Measurements from ENCODE around the gene SLC16A3.

SLC16A3 gene

GRCh38 chr17:82226146-82226808 is 2.6 kb upstream of the SLC16A3 start:
- Histone ChIP-seq H3K27ac (ENCODE audit: extremely low read depth, low read depth, low read length) (no peak overlapping the region), H3K4me3 (ENCODE audit: low read depth, low read length) (no peak overlapping the region), H3K4me1 (ENCODE audit: control insufficient read depth, insufficient read depth, low read length) (no peaks in the 10 kb centered on the region), H3K9me3 (ENCODE audit: control insufficient read depth, insufficient read depth, low read depth, low read length) (no peaks in the 10 kb centered on the region), H3K36me3 (ENCODE audit: control insufficient read depth in 2 of 2, insufficient read depth in 1 of 2, low read length in 2 of 2) (no peaks in the 10 kb centered on the region)
- ChIA-PET CTCF (interaction anchor here (0.8 kb wide), 1 partner anchor 20 kb away, joined by 3 read pairs; no protein-coding TSS in a partner anchor), POLR2A (interaction anchor here (1.5 kb wide), 1 partner anchor 66 kb away, joined by 4 read pairs; no protein-coding TSS in a partner anchor)
- no peak for TF ChIP-seq ZNF274 (IDR thresholded peaks at IDR 0.05; ENCODE audit: low read length)
- no peak for TF ChIP-seq ZNF274 (tag by site-specific recombination; IDR thresholded peaks at IDR 0.05; ENCODE audit: borderline replicate concordance)
- TF ChIP-seq ZNF777 (tag by site-specific recombination; IDR thresholded peaks at IDR 0.05; ENCODE audit: borderline replicate concordance) = no peak
- TF ChIP-seq, protein P1, sequence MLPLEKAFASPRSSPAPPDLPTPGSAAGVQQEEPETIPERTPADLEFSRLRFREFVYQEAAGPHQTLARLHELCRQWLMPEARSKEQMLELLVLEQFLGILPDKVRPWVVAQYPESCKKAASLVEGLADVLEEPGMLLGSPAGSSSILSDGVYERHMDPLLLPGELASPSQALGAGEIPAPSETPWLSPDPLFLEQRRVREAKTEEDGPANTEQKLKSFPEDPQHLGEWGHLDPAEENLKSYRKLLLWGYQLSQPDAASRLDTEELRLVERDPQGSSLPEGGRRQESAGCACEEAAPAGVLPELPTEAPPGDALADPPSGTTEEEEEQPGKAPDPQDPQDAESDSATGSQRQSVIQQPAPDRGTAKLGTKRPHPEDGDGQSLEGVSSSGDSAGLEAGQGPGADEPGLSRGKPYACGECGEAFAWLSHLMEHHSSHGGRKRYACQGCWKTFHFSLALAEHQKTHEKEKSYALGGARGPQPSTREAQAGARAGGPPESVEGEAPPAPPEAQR (tag by site-specific recombination; IDR thresholded peaks at IDR 0.05) = no peak
- no peak for TF ChIP-seq ZNF600 (tag by site-specific recombination; IDR thresholded peaks at IDR 0.05)
- TF ChIP-seq, protein P2, sequence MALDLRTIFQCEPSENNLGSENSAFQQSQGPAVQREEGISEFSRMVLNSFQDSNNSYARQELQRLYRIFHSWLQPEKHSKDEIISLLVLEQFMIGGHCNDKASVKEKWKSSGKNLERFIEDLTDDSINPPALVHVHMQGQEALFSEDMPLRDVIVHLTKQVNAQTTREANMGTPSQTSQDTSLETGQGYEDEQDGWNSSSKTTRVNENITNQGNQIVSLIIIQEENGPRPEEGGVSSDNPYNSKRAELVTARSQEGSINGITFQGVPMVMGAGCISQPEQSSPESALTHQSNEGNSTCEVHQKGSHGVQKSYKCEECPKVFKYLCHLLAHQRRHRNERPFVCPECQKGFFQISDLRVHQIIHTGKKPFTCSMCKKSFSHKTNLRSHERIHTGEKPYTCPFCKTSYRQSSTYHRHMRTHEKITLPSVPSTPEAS (tag by site-specific recombination; IDR thresholded peaks at IDR 0.05) = no peak
- TF ChIP-seq PRDM1 (tag by site-specific recombination; IDR thresholded peaks at IDR 0.05) = no peak

DNA sequence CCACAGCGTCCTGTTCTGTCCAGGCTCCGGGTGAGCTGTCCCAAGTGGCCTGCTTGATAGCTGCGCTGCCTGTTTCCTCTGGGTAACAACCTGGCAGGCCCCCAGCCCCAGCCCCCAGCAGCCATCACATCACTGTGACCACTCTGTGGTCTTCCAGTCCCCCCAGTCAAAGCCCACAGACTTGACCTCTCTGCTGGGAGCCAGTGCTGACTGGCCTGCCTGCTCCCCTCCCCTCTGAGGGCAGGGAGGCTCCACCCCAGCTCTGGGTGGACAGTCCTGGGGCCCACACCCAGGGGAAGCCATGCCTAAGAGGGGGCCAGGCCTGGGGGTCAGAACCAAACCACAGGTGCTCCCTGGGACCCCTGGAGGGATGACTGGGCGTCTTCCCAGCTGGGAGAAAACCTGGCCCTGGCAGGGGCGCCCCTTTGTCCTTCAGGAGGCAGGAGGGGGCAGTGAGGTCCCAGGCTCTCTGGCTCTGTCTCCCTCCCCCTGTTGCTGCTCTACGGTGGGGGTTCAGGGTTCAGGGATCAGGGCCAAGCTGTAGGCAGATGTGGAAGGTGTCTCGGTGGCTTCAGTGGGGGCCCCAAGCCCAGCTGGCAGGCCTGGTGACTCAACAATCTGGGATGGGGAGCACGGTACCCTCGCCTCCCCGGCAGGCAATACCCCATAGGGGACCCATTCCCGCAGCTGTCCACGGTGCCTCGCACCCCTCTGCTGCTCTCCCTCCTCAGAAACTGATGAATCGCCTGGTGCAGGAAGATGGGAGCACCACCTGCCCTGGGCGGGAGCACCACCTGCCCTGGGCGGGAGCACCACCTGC is 1.8 kb upstream of the SLC16A3 start:
- CTCF ChIA-PET = interaction anchor here (0.8 kb wide), 1 partner anchor 20 kb away, joined by 3 read pairs; no protein-coding TSS in a partner anchor
- no peaks in the 10 kb centered on the region for H3K4me1 ChIP-seq (ENCODE audit: control insufficient read depth, insufficient read depth, low read length)
- POLR2A ChIA-PET = interaction anchor here (1.5 kb wide), 1 partner anchor 66 kb away, joined by 4 read pairs; no protein-coding TSS in a partner anchor

More for the DNA sequence above, 1.8 kb upstream of the SLC16A3 start:
- H3K9me3 ChIP-seq (ENCODE audit: control insufficient read depth, insufficient read depth, low read depth, low read length) = no peaks in the 10 kb centered on the region
- no peak overlapping the region for H3K4me3 ChIP-seq (ENCODE audit: low read depth, low read length)
- TF ChIP-seq GLIS1 (tag by site-specific recombination; IDR thresholded peaks at IDR 0.05) (peak; percentile 81), GLIS2 (tag by site-specific recombination; IDR thresholded peaks at IDR 0.05) (0 out of 2 replicates have a peak, but pooled peaks have one; percentile 39), ZNF530 (tag by site-specific recombination; IDR thresholded peaks at IDR 0.05; ENCODE audit: low read depth) (no peak), ZBTB10 (tag by site-specific recombination; IDR thresholded peaks at IDR 0.05) (peak; percentile 23; the same call in 1 of the 2 replicates), MEIS1 (CRISPR knock-in tag; IDR thresholded peaks at IDR 0.05; ENCODE audit: borderline replicate concordance) (no peak), SP3 (tag by site-specific recombination; IDR thresholded peaks at IDR 0.05) (no peak)
- no peak overlapping the region for H3K27ac ChIP-seq (ENCODE audit: extremely low read depth, low read depth, low read length)
- H3K36me3 ChIP-seq (ENCODE audit: control insufficient read depth in 2 of 2, insufficient read depth in 1 of 2, low read length in 2 of 2) = no peaks in the 10 kb centered on the region

Measured in HEK293 (cell line).